Thyroid gland (tissue), 4 donors: ENCODE data around the gene TTC17.

Experiments used
- POLR2A ChIP-seq, 2 donors: fragments of 450-650 bp; IDR thresholded peaks; one replicate each; pipeline ENCODE4 v1.6.1; 2017; ENCODE audit warnings: antibody characterized with exemption in 2 of 2, mild to moderate bottlenecking in 2 of 2, moderate library complexity in 1 of 2
- TF ChIP-seq, protein P1 (sequence below), 6 experiments: fragments of 200-600 bp in 3 of 6; fragments of 450-650 bp in 3 of 6; sonication (generic) in 3 of 6; IDR thresholded peaks; one replicate each; pipeline ENCODE4 v1.5.1; 2016 to 2019; ENCODE audit warnings: antibody characterized with exemption in 6 of 6, mild to moderate bottlenecking in 2 of 6, inconsistent platforms in 1 of 6, moderate library complexity in 1 of 6

- TF ChIP-seq, protein P1, sequence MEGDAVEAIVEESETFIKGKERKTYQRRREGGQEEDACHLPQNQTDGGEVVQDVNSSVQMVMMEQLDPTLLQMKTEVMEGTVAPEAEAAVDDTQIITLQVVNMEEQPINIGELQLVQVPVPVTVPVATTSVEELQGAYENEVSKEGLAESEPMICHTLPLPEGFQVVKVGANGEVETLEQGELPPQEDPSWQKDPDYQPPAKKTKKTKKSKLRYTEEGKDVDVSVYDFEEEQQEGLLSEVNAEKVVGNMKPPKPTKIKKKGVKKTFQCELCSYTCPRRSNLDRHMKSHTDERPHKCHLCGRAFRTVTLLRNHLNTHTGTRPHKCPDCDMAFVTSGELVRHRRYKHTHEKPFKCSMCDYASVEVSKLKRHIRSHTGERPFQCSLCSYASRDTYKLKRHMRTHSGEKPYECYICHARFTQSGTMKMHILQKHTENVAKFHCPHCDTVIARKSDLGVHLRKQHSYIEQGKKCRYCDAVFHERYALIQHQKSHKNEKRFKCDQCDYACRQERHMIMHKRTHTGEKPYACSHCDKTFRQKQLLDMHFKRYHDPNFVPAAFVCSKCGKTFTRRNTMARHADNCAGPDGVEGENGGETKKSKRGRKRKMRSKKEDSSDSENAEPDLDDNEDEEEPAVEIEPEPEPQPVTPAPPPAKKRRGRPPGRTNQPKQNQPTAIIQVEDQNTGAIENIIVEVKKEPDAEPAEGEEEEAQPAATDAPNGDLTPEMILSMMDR (IDR thresholded peaks at IDR 0.05), result no peak
- TF ChIP-seq POLR2A (IDR thresholded peaks at IDR 0.05), result no peak
Observed at GRCh38 chr11:43397251-43397650, 38.5 kb downstream of the TTC17 start.
